ENCODE measurements around the gene ZNF639. TPM values are rescaled to one million over a fixed set of nuclear protein-coding genes. Genes with fewer than 3 reads are reported as not detected.

ZNF639 gene
- polyA plus RNA-seq, 1 donor (not counting 4 experiments of a cell fraction or from before 2014, with no cell fraction given), result 15.8 TPM

DNA sequence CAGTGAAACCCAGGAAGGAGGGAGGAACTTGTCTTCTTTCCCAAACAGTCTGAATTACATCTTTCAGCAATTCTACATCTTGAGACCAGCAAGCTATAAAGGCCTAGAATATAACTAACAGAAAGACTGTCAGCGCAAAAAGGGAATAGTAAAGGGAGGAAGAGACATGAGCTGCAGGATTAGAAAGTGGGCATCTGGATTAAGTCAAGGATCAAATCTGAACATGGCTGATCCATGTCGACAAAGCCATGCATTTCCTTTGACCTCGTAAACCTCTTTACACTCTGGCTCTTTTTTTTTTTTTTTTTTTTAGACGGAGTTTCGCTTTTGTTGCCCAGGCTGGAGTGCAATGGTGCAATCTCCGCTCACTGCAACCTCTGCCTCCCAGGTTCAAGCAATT is 36.5 kb upstream of the ZNF639 start:
- no peaks in the 10 kb centered on the region for H3K27me3 ChIP-seq (ENCODE audit: control insufficient read depth, extremely low read depth, insufficient read depth, low read length)
- no peak overlapping the region for H3K4me2 ChIP-seq (ENCODE audit: control insufficient read depth, extremely low read depth, insufficient read depth, low read depth, low read length)
- H3K9me1 ChIP-seq (ENCODE audit: control insufficient read depth, extremely low read depth, insufficient read depth, low read length), result no peaks in the 10 kb centered on the region
- no peak overlapping the region for H2AFZ ChIP-seq (ENCODE audit: control insufficient read depth, low read length)
- FAIRE-seq (no peak), DNase-seq (ENCODE audit: low read depth, low spot score) (no peak)
- TF ChIP-seq, protein P1, sequence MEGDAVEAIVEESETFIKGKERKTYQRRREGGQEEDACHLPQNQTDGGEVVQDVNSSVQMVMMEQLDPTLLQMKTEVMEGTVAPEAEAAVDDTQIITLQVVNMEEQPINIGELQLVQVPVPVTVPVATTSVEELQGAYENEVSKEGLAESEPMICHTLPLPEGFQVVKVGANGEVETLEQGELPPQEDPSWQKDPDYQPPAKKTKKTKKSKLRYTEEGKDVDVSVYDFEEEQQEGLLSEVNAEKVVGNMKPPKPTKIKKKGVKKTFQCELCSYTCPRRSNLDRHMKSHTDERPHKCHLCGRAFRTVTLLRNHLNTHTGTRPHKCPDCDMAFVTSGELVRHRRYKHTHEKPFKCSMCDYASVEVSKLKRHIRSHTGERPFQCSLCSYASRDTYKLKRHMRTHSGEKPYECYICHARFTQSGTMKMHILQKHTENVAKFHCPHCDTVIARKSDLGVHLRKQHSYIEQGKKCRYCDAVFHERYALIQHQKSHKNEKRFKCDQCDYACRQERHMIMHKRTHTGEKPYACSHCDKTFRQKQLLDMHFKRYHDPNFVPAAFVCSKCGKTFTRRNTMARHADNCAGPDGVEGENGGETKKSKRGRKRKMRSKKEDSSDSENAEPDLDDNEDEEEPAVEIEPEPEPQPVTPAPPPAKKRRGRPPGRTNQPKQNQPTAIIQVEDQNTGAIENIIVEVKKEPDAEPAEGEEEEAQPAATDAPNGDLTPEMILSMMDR (optimal IDR thresholded peaks at IDR 0.05 in 1 of 3, IDR thresholded peaks at IDR 0.05 in 1 of 3, conservative IDR thresholded peaks at IDR 0.05 in 1 of 3; ENCODE audit: extremely low read depth in 1 of 3, insufficient read depth in 2 of 3, low read length in 3 of 3), result no peak
- TF ChIP-seq EZH2 (IDR thresholded peaks at IDR 0.05; ENCODE audit: low read length), result no peak
- H3K9ac ChIP-seq (ENCODE audit: control insufficient read depth, extremely low read depth, insufficient read depth, low read length), result no peak overlapping the region
- no peaks in the 10 kb centered on the region for H3K36me3 ChIP-seq (ENCODE audit: control insufficient read depth in 2 of 2, extremely low read depth in 1 of 2, insufficient read depth in 2 of 2, low read length in 2 of 2)
- no peaks in the 10 kb centered on the region for H3K4me1 ChIP-seq (ENCODE audit: control insufficient read depth, extremely low read depth, insufficient read depth, low read length)
- H3K79me2 ChIP-seq (ENCODE audit: control insufficient read depth, insufficient read depth, low read length), result no peaks in the 10 kb centered on the region
- H3K4me3 ChIP-seq (ENCODE audit: control insufficient read depth in 2 of 3, extremely low read depth in 1 of 3, insufficient read depth in 2 of 3, low read depth in 1 of 3, low read length in 3 of 3), result no peak overlapping the region
- dilution Hi-C loops (cut with MboI; ENCODE audit: extremely low pct_ligation_motif_present, low sequenced_read_pairs), result no loop called here
- no peaks in the 10 kb centered on the region for H3K9me3 ChIP-seq (ENCODE audit: control insufficient read depth, low read depth, low read length)
- H4K20me1 ChIP-seq (ENCODE audit: control insufficient read depth, extremely low read depth, insufficient read depth, low read length), result no peaks in the 10 kb centered on the region
- no peak overlapping the region for H3K27ac ChIP-seq (ENCODE audit: control insufficient read depth, insufficient read depth, low read length)

DNA sequence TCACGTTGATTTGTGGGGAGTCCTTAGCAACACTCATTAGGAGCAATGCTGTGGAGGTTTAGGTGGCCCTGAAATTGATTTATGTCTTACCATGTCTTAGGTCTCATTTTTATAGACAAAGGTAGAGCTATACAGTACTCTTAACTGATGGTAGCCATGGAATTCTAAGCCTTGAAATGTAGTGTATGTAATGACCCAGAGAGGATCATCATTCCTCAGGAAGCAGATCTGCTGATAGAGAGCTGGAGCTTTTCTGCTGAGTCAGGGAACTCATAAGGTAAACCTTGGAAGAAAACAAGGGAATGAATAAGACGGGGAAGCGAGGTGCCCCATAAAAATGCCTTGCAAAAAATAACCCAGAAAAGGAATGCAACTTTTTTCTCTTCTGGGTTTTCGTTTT is 34.0 kb upstream of the ZNF639 start:
- no peaks in the 10 kb centered on the region for H3K9me1 ChIP-seq (ENCODE audit: control insufficient read depth, extremely low read depth, insufficient read depth, low read length)
- no peaks in the 10 kb centered on the region for H4K20me1 ChIP-seq (ENCODE audit: control insufficient read depth, extremely low read depth, insufficient read depth, low read length)
- no peak overlapping the region for H3K9ac ChIP-seq (ENCODE audit: control insufficient read depth, extremely low read depth, insufficient read depth, low read length)
- H3K27ac ChIP-seq (ENCODE audit: control insufficient read depth, insufficient read depth, low read length), result no peak overlapping the region
- no peaks in the 10 kb centered on the region for H3K4me1 ChIP-seq (ENCODE audit: control insufficient read depth, extremely low read depth, insufficient read depth, low read length)
- H3K36me3 ChIP-seq (ENCODE audit: control insufficient read depth in 2 of 2, extremely low read depth in 1 of 2, insufficient read depth in 2 of 2, low read length in 2 of 2), result no peaks in the 10 kb centered on the region
- no peaks in the 10 kb centered on the region for H3K9me3 ChIP-seq (ENCODE audit: control insufficient read depth, low read depth, low read length)
- dilution Hi-C loops (cut with MboI; ENCODE audit: extremely low pct_ligation_motif_present, low sequenced_read_pairs), result no loop called here
- no peaks in the 10 kb centered on the region for H3K79me2 ChIP-seq (ENCODE audit: control insufficient read depth, insufficient read depth, low read length)
- DNase-seq (ENCODE audit: low read depth, low spot score) (no peak), FAIRE-seq (no peak)
- no peak overlapping the region for H3K4me2 ChIP-seq (ENCODE audit: control insufficient read depth, extremely low read depth, insufficient read depth, low read depth, low read length)
- no peaks in the 10 kb centered on the region for H3K27me3 ChIP-seq (ENCODE audit: control insufficient read depth, extremely low read depth, insufficient read depth, low read length)
- H3K4me3 ChIP-seq (ENCODE audit: control insufficient read depth in 2 of 3, extremely low read depth in 1 of 3, insufficient read depth in 2 of 3, low read depth in 1 of 3, low read length in 3 of 3), result no peak overlapping the region
- H2AFZ ChIP-seq (ENCODE audit: control insufficient read depth, low read length), result no peak overlapping the region
- TF ChIP-seq, protein P1 (optimal IDR thresholded peaks at IDR 0.05 in 1 of 3, IDR thresholded peaks at IDR 0.05 in 1 of 3, conservative IDR thresholded peaks at IDR 0.05 in 1 of 3; ENCODE audit: extremely low read depth in 1 of 3, insufficient read depth in 2 of 3, low read length in 3 of 3), result no peak
- TF ChIP-seq EZH2 (IDR thresholded peaks at IDR 0.05; ENCODE audit: low read length), result no peak
